Right renal cortex interstitium (tissue), 3 donors: ENCODE data around the gene MT1X. TPM values are rescaled to one million over a fixed set of nuclear protein-coding genes. Genes with fewer than 3 reads are reported as not detected.
"Not testable (repeated sequence)": the region's sequence is repeated elsewhere in the genome, so short reads cannot be mapped to it uniquely, and the experiment has no call there.

Experiments
- DNase-seq, 3 donors: peaks; one replicate each; pipeline ENCODE4 v3.0.0-alpha.2; 2013; ENCODE audit warnings: low read depth in 3 of 3, low spot score in 2 of 3
- polyA plus RNA-seq, 3 donors: library from polyadenylated mRNA; unstranded; fragments of 120-200 nt; gene quantifications; one replicate each; pipeline ENCODE4 v1.2.1, GENCODE V29; 2013; ENCODE audit not compliant: insufficient read length in 3 of 3

Gene MT1X
- polyA plus RNA-seq, 3 donors, result 24.8 to 34.0 (median 26.2) TPM

- no peak for DNase-seq
Measured at GRCh38 chr16:56652600-56652999, 29.7 kb upstream of the MT1X start.

- no peak for DNase-seq
Measured at GRCh38 chr16:56653218-56653617, 29.1 kb upstream of the MT1X start.

- no peak for DNase-seq
Measured at GRCh38 chr16:56657555-56658326, 24.5 kb upstream of the MT1X start, which contains the start of gene MT1F. Gene MT1F, plus strand, starts transcription at chr16:56657959. Its CDS starts 100 bp downstream, at chr16:56658059.

- DNase-seq, result no peak
Measured at GRCh38 chr16:56658327-56658875, 23.9 kb upstream of the MT1X start.

GRCh38 chr16:56662357-56663354, 19.6 kb upstream of the MT1X start:
- no peak for DNase-seq

GRCh38 chr16:56664506-56664905, 17.8 kb upstream of the MT1X start:
- DNase-seq, result no peak

- DNase-seq, result not testable (repeated sequence)
Measured at GRCh38 chr16:56665286-56666261, 16.7 kb upstream of the MT1X start.

- no peak for DNase-seq
Measured at GRCh38 chr16:56667581-56668571, 14.4 kb upstream of the MT1X start, which contains the start of gene MT1G. Gene MT1G, minus strand, starts transcription at chr16:56668065. Its CDS starts 72 bp downstream, at chr16:56667993.

- DNase-seq, result no peak
Measured at GRCh38 chr16:56669005-56669839, 13.0 kb upstream of the MT1X start, which contains the start of gene MT1H. Gene MT1H, plus strand, starts transcription at chr16:56669814. Its CDS starts 71 bp downstream, at chr16:56669885.

GRCh38 chr16:56669840-56670619, 12.2 kb upstream of the MT1X start:
- DNase-seq, result no peak

GRCh38 chr16:56670620-56670934, 11.7 kb upstream of the MT1X start:
- DNase-seq, result no peak

GRCh38 chr16:56671691-56672090, 10.6 kb upstream of the MT1X start:
- not testable (repeated sequence) for DNase-seq

- not testable (repeated sequence) for DNase-seq
Measured at GRCh38 chr16:56672171-56672570, 10.1 kb upstream of the MT1X start.

- DNase-seq, result no peak
Measured at GRCh38 chr16:56672761-56673536, 9.3 kb upstream of the MT1X start.

- DNase-seq, result no peak
Measured at GRCh38 chr16:56673921-56674320, 8.3 kb upstream of the MT1X start.

GRCh38 chr16:56674570-56674969, 7.7 kb upstream of the MT1X start:
- not testable (repeated sequence) for DNase-seq
